HEK293 (cell line): ENCODE data around the gene CST6.

Experiments
- BCL11A ChIP-seq: fragments of 450-650 bp; formaldehyde crosslinking; IDR thresholded peaks from 2 replicates; pipeline ENCODE4 v1.5.1; 2016; ENCODE audit warnings: low read depth, missing biosample characterization, missing genetic modification characterization
- RBAK ChIP-seq: fragments of 450-650 bp; formaldehyde crosslinking; IDR thresholded peaks from 2 replicates; pipeline ENCODE4 v1.5.1; 2016; ENCODE audit warnings: missing biosample characterization, missing genetic modification characterization
- SETDB1 ChIP-seq: IDR thresholded peaks from one replicate; pipeline ENCODE4 v1.6.1; 2017; ENCODE audit warnings: mild to moderate bottlenecking, low read length, moderate library complexity, mixed read lengths; ENCODE audit not compliant: insufficient read length
- ZBTB10 ChIP-seq: fragments of 450-650 bp; formaldehyde crosslinking; IDR thresholded peaks from 2 replicates; pipeline ENCODE4 v1.5.1; 2016; ENCODE audit warnings: missing biosample characterization, missing genetic modification characterization
- ZBTB11 ChIP-seq: fragments of 450-650 bp; formaldehyde crosslinking; conservative IDR thresholded peaks from 2 replicates; pipeline ENCODE4 v1.5.1; 2016; ENCODE audit warnings: low read depth, missing biosample characterization, missing genetic modification characterization
- ZFP37 ChIP-seq: fragments of 450-650 bp; formaldehyde crosslinking; IDR thresholded peaks from 2 replicates; pipeline ENCODE4 v1.5.1; 2016; ENCODE audit warnings: missing biosample characterization, missing genetic modification characterization
- ZNF114 ChIP-seq: fragments of 450-650 bp; formaldehyde crosslinking; IDR thresholded peaks from 2 replicates; pipeline ENCODE4 v1.5.0; 2017; ENCODE audit warnings: missing biosample characterization, missing genetic modification characterization
- ZNF121 ChIP-seq: fragments of 450-650 bp; formaldehyde crosslinking; IDR thresholded peaks from 2 replicates; pipeline ENCODE4 v1.5.1; 2016; ENCODE audit warnings: missing biosample characterization, missing genetic modification characterization
- ZNF274 ChIP-seq, 2 experiments: fragments of 200-500 bp in 1 of 2; fragments of 450-650 bp in 1 of 2; sonication (Bioruptor generic) in 1 of 2; formaldehyde crosslinking in 1 of 2; IDR thresholded peaks; 2 replicates each; pipeline versions ENCODE4 v1.5.1 to v1.6.1; 2014 to 2016; ENCODE audit warnings: borderline replicate concordance in 1 of 2, inconsistent platforms in 1 of 2, low read length in 1 of 2, missing biosample characterization in 1 of 2, missing genetic modification characterization in 1 of 2
- ZNF561 ChIP-seq: fragments of 450-650 bp; IDR thresholded peaks from 2 replicates; pipeline ENCODE4 v1.5.1; 2018; ENCODE audit warnings: missing biosample characterization, missing genetic modification characterization, borderline replicate concordance
- ZSCAN18 ChIP-seq: fragments of 450-650 bp; formaldehyde crosslinking; IDR thresholded peaks from 2 replicates; pipeline ENCODE4 v1.5.1; 2016; ENCODE audit warnings: missing biosample characterization, missing genetic modification characterization
- TF ChIP-seq, protein P1 (sequence below): fragments of 450-650 bp; formaldehyde crosslinking; IDR thresholded peaks from 2 replicates; pipeline ENCODE4 v1.5.1; 2016; ENCODE audit warnings: missing biosample characterization, missing genetic modification characterization
- TF ChIP-seq, protein P2 (sequence below): fragments of 450-650 bp; formaldehyde crosslinking; IDR thresholded peaks from 2 replicates; pipeline ENCODE4 v1.5.1; 2017; ENCODE audit warnings: missing biosample characterization, missing genetic modification characterization

- TF ChIP-seq ZNF121 (tag by site-specific recombination) (no peak), ZSCAN18 (tag by site-specific recombination) (no peak), SETDB1 (no peak), ZNF561 (no peak), ZFP37 (tag by site-specific recombination) (no peak), ZNF114 (tag by site-specific recombination) (no peak), RBAK (no peak), ZBTB10 (tag by site-specific recombination) (no peak), ZNF274 (IDR thresholded peaks at IDR 0.05; ENCODE audit: low read length) (no peak), ZNF274 (tag by site-specific recombination; IDR thresholded peaks at IDR 0.05; ENCODE audit: borderline replicate concordance) (no peak), BCL11A (tag by site-specific recombination) (no peak), ZBTB11 (tag by site-specific recombination) (no peak)
- TF ChIP-seq, protein P1, sequence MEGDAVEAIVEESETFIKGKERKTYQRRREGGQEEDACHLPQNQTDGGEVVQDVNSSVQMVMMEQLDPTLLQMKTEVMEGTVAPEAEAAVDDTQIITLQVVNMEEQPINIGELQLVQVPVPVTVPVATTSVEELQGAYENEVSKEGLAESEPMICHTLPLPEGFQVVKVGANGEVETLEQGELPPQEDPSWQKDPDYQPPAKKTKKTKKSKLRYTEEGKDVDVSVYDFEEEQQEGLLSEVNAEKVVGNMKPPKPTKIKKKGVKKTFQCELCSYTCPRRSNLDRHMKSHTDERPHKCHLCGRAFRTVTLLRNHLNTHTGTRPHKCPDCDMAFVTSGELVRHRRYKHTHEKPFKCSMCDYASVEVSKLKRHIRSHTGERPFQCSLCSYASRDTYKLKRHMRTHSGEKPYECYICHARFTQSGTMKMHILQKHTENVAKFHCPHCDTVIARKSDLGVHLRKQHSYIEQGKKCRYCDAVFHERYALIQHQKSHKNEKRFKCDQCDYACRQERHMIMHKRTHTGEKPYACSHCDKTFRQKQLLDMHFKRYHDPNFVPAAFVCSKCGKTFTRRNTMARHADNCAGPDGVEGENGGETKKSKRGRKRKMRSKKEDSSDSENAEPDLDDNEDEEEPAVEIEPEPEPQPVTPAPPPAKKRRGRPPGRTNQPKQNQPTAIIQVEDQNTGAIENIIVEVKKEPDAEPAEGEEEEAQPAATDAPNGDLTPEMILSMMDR (tag by site-specific recombination): no peak
- TF ChIP-seq, protein P2, sequence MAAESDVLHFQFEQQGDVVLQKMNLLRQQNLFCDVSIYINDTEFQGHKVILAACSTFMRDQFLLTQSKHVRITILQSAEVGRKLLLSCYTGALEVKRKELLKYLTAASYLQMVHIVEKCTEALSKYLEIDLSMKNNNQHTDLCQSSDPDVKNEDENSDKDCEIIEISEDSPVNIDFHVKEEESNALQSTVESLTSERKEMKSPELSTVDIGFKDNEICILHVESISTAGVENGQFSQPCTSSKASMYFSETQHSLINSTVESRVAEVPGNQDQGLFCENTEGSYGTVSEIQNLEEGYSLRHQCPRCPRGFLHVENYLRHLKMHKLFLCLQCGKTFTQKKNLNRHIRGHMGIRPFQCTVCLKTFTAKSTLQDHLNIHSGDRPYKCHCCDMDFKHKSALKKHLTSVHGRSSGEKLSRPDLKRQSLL (tag by site-specific recombination): no peak
Observed at GRCh38 chr11:66002648-66003225, 9.1 kb upstream of the CST6 start.
